ENCODE results near the gene RNF8.
"Not testable (repeated sequence)": the region's sequence is repeated elsewhere in the genome, so short reads cannot be mapped to it uniquely, and the experiment has no call there.

DNA sequence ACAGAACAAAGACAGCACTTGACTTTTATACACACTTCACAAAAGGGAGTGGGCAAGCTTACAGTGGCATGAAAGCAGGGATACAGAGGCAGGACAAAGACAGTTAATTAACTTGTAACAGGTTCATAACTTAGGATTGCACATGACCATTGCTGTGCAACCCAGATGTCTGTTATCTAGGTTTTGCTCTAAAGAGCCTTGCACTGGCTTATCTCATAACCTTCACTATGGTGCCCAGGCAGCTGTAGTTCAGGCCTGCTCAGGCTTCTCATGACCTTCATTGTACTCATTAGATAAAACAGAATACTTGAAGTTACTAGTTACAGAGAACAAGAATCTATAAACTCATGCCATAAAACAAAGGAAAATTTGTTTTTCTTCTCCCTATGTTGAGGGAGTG, 47.9 kb downstream of the RNF8 start:
- TF ChIP-seq, protein P1, sequence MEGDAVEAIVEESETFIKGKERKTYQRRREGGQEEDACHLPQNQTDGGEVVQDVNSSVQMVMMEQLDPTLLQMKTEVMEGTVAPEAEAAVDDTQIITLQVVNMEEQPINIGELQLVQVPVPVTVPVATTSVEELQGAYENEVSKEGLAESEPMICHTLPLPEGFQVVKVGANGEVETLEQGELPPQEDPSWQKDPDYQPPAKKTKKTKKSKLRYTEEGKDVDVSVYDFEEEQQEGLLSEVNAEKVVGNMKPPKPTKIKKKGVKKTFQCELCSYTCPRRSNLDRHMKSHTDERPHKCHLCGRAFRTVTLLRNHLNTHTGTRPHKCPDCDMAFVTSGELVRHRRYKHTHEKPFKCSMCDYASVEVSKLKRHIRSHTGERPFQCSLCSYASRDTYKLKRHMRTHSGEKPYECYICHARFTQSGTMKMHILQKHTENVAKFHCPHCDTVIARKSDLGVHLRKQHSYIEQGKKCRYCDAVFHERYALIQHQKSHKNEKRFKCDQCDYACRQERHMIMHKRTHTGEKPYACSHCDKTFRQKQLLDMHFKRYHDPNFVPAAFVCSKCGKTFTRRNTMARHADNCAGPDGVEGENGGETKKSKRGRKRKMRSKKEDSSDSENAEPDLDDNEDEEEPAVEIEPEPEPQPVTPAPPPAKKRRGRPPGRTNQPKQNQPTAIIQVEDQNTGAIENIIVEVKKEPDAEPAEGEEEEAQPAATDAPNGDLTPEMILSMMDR (IDR thresholded peaks at IDR 0.05): not testable (repeated sequence)
- TF ChIP-seq POLR2A (IDR thresholded peaks at IDR 0.05): not testable (repeated sequence)

Measured in testis (tissue), 2 donors.